KMS-11 (cell line): Measurements from ENCODE around the gene RAB11FIP2.
A peak's percentile ranks its signal among the peaks of the same experiment; 100 is the strongest.

Experiments used
- H2AFZ ChIP-seq: fragments of 200-600 bp; sonication (generic); 2 replicates; pipeline ENCODE4 v1.6.1; 2016; ENCODE audit warnings: antibody characterized with exemption, mixed run types, low read depth
- H3K27ac ChIP-seq: fragments of 200-600 bp; sonication (generic); 2 replicates; pipeline ENCODE4 v1.6.1; 2016; ENCODE audit warnings: mild to moderate bottlenecking, mixed run types
- H3K27me3 ChIP-seq: fragments of 200-600 bp; sonication (generic); 2 replicates; pipeline ENCODE4 v1.6.1; 2017; ENCODE audit warnings: mild to moderate bottlenecking, low read depth, mixed run types, moderate library complexity; ENCODE audit not compliant: insufficient read depth
- H3K36me3 ChIP-seq: fragments of 200-600 bp; sonication (generic); 2 replicates; pipeline ENCODE4 v1.6.1; 2017; ENCODE audit warnings: mild to moderate bottlenecking, mixed run types; ENCODE audit not compliant: insufficient read depth
- H3K4me1 ChIP-seq: fragments of 200-600 bp; sonication (generic); 2 replicates; pipeline ENCODE4 v1.6.1; 2016; ENCODE audit warnings: mild to moderate bottlenecking, low read depth, mixed run types; ENCODE audit not compliant: poor library complexity, severe bottlenecking
- H3K4me2 ChIP-seq: fragments of 200-600 bp; sonication (generic); 2 replicates; pipeline ENCODE4 v1.7.0; 2016; ENCODE audit warnings: mild to moderate bottlenecking, mixed run types
- H3K4me3 ChIP-seq: fragments of 200-600 bp; sonication (generic); IDR thresholded peaks from 2 replicates; pipeline ENCODE4 v1.6.1; 2017; ENCODE audit warnings: low read depth, low read length, mixed read lengths; ENCODE audit not compliant: insufficient read depth
- H3K79me2 ChIP-seq: fragments of 200-600 bp; sonication (generic); 2 replicates; pipeline ENCODE4 v1.6.1; 2016; ENCODE audit warnings: low read depth, mixed run types; ENCODE audit not compliant: insufficient read depth
- H3K9ac ChIP-seq: fragments of 200-600 bp; sonication (generic); 2 replicates; pipeline ENCODE4 v1.6.1; 2016; ENCODE audit warnings: mild to moderate bottlenecking, mixed run types
- H4K20me1 ChIP-seq: fragments of 200-600 bp; sonication (generic); 2 replicates; pipeline ENCODE4 v1.6.1; 2016; ENCODE audit warnings: mild to moderate bottlenecking, mixed run types; ENCODE audit not compliant: insufficient read depth
- TF ChIP-seq, protein P1 (sequence below): fragments of 200-600 bp; sonication (generic); conservative IDR thresholded peaks from 2 replicates; pipeline ENCODE4 v1.6.1; 2017; ENCODE audit warnings: low read depth, mild to moderate bottlenecking, antibody characterized with exemption, low read length, moderate library complexity, mixed read lengths

The RAB11FIP2 gene, protein sequence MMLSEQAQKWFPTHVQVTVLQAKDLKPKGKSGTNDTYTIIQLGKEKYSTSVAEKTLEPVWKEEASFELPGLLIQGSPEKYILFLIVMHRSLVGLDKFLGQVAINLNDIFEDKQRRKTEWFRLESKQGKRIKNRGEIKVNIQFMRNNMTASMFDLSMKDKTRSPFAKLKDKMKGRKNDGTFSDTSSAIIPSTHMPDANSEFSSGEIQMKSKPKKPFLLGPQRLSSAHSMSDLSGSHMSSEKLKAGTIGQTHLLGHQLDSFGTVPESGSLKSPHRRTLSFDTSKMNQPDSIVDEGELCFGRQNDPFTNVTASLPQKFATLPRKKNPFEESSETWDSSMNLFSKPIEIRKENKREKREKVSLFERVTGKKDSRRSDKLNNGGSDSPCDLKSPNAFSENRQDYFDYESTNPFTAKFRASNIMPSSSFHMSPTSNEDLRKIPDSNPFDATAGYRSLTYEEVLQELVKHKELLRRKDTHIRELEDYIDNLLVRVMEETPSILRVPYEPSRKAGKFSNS

DNA sequence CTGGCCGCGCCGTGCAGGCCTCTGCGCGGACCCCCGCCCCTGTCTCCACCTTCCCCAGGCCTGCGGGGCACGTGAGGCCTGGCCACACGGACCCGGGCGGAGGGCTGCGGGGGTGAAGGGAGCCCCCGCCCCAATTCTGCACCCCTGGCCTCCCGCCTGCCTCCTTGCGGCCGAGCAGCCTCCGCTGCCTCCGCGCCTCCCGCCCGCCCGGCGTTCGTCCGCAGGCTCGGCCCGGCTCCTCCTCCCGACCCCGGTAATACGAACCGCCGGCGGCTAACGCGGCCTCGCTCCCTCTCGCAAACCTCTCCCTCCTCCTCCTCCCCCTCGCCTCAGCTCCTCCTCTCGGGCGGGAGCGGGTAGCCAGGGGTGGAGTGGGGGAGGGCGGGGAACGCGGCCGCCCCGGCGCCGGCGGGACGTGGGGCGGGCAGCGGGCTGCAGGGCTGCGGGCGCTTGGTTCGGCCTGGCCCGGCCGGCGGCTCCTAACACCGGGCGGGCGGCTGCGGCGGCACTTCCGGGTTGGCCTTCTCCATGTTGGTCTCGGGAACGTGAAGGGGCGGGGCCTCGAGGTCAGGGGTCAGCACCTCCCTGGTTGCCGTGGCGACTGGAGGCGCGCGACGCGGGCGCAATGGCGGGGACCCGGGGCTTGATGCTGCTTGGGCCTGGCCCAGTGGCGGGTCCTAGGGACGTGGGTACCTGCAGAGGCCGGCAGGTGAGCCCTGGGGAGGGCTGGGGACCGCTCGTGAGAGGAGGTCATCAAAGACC lies at the start of gene RAB11FIP2:
Gene RAB11FIP2 (minus strand): TSS at position 547 of the 762 bp plus-strand sequence. CDS start 778 bp downstream, outside the sequence.
- H3K79me2 ChIP-seq, result peaks cover 20% of the 10 kb centered on the region
- H3K4me2 ChIP-seq, result peak within 1 kb of the TSS; percentile 77
- H3K27ac ChIP-seq, result peak within 1 kb of the TSS; percentile 82
- no peak within 1 kb of the TSS for H3K4me3 ChIP-seq
- no peaks in the 10 kb centered on the region for H4K20me1 ChIP-seq
- H3K4me1 ChIP-seq, result peaks cover 38% of the 10 kb centered on the region
- H3K9ac ChIP-seq, result peak within 1 kb of the TSS; percentile 85
- H3K27me3 ChIP-seq, result no peaks in the 10 kb centered on the region
- TF ChIP-seq, protein P1, sequence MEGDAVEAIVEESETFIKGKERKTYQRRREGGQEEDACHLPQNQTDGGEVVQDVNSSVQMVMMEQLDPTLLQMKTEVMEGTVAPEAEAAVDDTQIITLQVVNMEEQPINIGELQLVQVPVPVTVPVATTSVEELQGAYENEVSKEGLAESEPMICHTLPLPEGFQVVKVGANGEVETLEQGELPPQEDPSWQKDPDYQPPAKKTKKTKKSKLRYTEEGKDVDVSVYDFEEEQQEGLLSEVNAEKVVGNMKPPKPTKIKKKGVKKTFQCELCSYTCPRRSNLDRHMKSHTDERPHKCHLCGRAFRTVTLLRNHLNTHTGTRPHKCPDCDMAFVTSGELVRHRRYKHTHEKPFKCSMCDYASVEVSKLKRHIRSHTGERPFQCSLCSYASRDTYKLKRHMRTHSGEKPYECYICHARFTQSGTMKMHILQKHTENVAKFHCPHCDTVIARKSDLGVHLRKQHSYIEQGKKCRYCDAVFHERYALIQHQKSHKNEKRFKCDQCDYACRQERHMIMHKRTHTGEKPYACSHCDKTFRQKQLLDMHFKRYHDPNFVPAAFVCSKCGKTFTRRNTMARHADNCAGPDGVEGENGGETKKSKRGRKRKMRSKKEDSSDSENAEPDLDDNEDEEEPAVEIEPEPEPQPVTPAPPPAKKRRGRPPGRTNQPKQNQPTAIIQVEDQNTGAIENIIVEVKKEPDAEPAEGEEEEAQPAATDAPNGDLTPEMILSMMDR, result no peak
- H3K36me3 ChIP-seq, result no peaks in the 10 kb centered on the region
- peak within 1 kb of the TSS; percentile 87 for H2AFZ ChIP-seq

DNA sequence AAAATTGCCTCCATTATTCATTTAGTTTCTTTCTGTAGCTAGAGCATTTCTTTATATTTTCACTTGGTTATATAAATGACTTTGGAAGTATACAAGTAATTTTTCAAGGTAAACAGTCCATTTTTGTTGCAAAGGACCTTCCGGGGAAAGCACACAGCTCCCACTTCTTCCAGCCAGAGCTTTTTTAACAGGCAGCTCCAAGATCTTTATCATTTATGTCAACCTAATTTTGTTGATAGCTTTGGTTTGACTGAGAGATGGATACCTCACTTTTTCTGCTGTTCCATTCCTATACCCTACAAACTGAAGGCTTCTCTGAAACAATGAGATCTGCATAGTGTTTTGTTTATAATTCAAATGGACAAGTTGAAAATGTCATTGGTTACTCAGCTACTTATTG lies 49.3 kb upstream of the RAB11FIP2 start:
- Histone ChIP-seq H3K4me1 (no peaks in the 10 kb centered on the region), H3K36me3 (no peaks in the 10 kb centered on the region), H2AFZ (no peak overlapping the region), H3K4me2 (no peak overlapping the region), H3K9ac (no peak overlapping the region), H3K27me3 (no peaks in the 10 kb centered on the region), H4K20me1 (no peaks in the 10 kb centered on the region), H3K27ac (no peak overlapping the region), H3K4me3 (no peak overlapping the region), H3K79me2 (no peaks in the 10 kb centered on the region)
- TF ChIP-seq, protein P1, result no peak

DNA sequence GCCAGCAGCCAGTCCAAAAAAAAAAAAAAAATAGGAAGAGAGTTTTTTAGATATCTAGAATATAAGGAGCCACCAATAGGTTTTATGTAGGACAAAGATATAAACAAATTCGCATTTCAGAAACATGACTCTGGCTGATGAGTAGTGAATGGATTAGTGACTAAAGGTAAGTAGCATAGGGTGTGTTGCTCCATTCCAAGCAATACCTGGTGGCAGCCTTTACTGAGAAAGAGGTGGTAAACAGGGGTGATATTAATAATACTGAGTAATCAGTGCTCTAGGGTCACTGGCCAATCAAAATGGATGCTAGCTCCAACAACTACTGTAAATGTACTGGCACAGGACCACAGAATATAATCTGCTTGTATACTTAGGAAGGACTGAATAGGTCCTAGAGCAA lies 45.5 kb upstream of the RAB11FIP2 start:
- H3K79me2 ChIP-seq, result no peaks in the 10 kb centered on the region
- no peak overlapping the region for H3K9ac ChIP-seq
- no peak overlapping the region for H3K4me2 ChIP-seq
- H3K27ac ChIP-seq, result no peak overlapping the region
- no peak overlapping the region for H2AFZ ChIP-seq
- TF ChIP-seq, protein P1, result no peak
- no peaks in the 10 kb centered on the region for H3K27me3 ChIP-seq
- no peaks in the 10 kb centered on the region for H3K36me3 ChIP-seq
- no peaks in the 10 kb centered on the region for H4K20me1 ChIP-seq
- H3K4me1 ChIP-seq, result no peaks in the 10 kb centered on the region
- no peak overlapping the region for H3K4me3 ChIP-seq

DNA sequence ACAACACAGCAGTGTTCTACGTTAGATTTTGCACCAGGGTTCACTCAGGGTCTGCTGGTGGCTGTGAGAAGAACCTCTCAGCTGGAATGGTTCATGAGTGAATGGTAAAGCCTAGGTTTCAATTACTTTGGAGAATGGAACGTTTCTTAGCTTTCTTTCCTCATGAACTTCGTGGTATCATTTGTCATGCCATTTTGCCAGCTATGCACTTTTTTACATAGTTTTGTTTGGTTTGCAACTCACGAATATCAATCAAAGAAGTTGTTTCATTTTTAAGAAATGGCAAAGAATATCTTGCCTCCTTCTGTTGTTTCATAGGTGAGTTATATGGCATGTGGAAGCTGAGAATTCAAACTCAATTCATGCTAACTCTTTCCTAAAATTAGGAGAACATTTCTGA lies 34.1 kb upstream of the RAB11FIP2 start:
- H3K4me2 ChIP-seq, result no peak overlapping the region
- no peak overlapping the region for H3K27ac ChIP-seq
- no peak overlapping the region for H3K9ac ChIP-seq
- TF ChIP-seq, protein P1, result no peak
- no peak overlapping the region for H2AFZ ChIP-seq
- H3K79me2 ChIP-seq, result no peaks in the 10 kb centered on the region
- no peaks in the 10 kb centered on the region for H3K36me3 ChIP-seq
- no peaks in the 10 kb centered on the region for H4K20me1 ChIP-seq
- H3K4me1 ChIP-seq, result no peaks in the 10 kb centered on the region
- no peak overlapping the region for H3K4me3 ChIP-seq
- no peaks in the 10 kb centered on the region for H3K27me3 ChIP-seq
